Measurements from ENCODE around the gene CRIM1. TPM values are rescaled to one million over a fixed set of nuclear protein-coding genes. Genes with fewer than 3 reads are reported as not detected.

The CRIM1 gene
- total RNA-seq, 1 donor from 2014 or later, result 246 TPM

DNA sequence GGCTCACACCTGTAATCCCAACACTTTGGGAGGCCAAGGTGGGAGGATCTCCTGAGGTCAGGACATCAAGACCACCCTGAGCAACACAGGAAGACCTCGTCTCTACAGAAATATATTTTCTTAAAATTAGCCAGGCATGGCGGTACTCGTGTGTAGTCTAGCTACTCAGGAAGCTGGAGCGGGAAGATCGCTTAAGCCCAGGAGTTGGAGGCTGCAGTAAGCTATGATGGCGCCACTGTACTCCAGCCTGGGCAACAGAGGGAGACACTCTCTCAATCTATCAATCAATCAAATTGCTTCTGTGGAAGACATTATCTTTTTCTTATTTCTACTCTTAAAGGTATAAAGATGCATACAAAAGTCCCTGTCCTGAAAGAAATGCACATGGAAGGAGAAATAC is 231.1 kb downstream of the CRIM1 start:
- Mint-ChIP-seq H3K9me3 (ENCODE audit: unreplicated experiment) (no peaks in the 10 kb centered on the region), H3K4me1 (ENCODE audit: unreplicated experiment) (no peaks in the 10 kb centered on the region), H3K27ac (ENCODE audit: unreplicated experiment) (no peak overlapping the region), H3K36me3 (ENCODE audit: low read depth, unreplicated experiment) (peaks cover 19% of the 10 kb centered on the region), H3K4me3 (ENCODE audit: unreplicated experiment) (no peak overlapping the region), H3K27me3 (ENCODE audit: unreplicated experiment) (peaks cover 2% of the 10 kb centered on the region)
- TF ChIP-seq, protein P1, sequence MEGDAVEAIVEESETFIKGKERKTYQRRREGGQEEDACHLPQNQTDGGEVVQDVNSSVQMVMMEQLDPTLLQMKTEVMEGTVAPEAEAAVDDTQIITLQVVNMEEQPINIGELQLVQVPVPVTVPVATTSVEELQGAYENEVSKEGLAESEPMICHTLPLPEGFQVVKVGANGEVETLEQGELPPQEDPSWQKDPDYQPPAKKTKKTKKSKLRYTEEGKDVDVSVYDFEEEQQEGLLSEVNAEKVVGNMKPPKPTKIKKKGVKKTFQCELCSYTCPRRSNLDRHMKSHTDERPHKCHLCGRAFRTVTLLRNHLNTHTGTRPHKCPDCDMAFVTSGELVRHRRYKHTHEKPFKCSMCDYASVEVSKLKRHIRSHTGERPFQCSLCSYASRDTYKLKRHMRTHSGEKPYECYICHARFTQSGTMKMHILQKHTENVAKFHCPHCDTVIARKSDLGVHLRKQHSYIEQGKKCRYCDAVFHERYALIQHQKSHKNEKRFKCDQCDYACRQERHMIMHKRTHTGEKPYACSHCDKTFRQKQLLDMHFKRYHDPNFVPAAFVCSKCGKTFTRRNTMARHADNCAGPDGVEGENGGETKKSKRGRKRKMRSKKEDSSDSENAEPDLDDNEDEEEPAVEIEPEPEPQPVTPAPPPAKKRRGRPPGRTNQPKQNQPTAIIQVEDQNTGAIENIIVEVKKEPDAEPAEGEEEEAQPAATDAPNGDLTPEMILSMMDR (IDR thresholded peaks at IDR 0.05; ENCODE audit: unreplicated experiment), result no peak
- no peak for DNase-seq (ENCODE audit: low spot score)

DNA sequence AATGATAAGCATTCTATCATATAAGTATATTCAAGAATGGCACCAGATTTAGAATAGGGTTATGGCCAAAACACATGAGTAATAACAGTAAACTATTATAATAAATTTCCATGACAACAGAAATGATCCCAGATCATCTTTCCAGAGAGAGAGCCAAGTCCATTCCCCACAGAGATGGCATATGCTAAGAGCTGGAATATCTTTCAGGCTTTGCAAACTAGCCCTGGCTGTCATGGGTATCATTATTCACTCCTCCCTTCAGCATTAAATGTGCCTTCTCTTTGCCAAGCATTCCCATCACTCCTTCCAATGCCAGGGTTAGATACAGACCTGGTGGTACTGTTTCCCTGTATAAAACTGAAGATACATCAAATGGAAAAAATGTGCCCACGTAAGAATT is 231.5 kb downstream of the CRIM1 start:
- Mint-ChIP-seq H3K36me3 (ENCODE audit: low read depth, unreplicated experiment) (peaks cover 19% of the 10 kb centered on the region), H3K27me3 (ENCODE audit: unreplicated experiment) (peaks cover 2% of the 10 kb centered on the region), H3K27ac (ENCODE audit: unreplicated experiment) (no peak overlapping the region), H3K4me1 (ENCODE audit: unreplicated experiment) (no peaks in the 10 kb centered on the region), H3K4me3 (ENCODE audit: unreplicated experiment) (no peak overlapping the region), H3K9me3 (ENCODE audit: unreplicated experiment) (no peaks in the 10 kb centered on the region)
- DNase-seq (ENCODE audit: low spot score), result no peak
- TF ChIP-seq, protein P1 (IDR thresholded peaks at IDR 0.05; ENCODE audit: unreplicated experiment), result no peak

DNA sequence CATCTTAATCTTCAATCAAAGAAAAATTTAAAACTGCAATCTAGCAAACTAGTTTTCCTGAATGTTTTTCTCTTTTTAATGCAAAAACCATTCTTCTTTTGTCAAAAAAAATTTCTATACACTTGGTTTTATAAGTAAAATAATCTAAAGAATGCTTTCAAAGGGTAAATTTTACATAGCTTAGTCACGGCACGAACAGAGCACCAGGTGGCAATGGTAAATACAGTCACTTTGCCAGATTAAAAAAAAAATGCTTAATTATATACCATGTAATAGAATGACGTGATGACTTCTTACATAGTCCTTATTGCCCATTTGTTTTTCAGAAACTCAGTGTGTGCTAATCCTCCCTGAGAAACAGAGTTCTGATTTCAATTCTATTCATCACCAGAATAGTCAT is 232.0 kb downstream of the CRIM1 start:
- H3K27ac Mint-ChIP-seq (ENCODE audit: unreplicated experiment), result no peak overlapping the region
- no peak for DNase-seq (ENCODE audit: low spot score)
- peaks cover 19% of the 10 kb centered on the region for H3K36me3 Mint-ChIP-seq (ENCODE audit: low read depth, unreplicated experiment)
- H3K4me3 Mint-ChIP-seq (ENCODE audit: unreplicated experiment), result no peak overlapping the region
- H3K27me3 Mint-ChIP-seq (ENCODE audit: unreplicated experiment), result peaks cover 2% of the 10 kb centered on the region
- TF ChIP-seq, protein P1 (IDR thresholded peaks at IDR 0.05; ENCODE audit: unreplicated experiment), result no peak
- H3K9me3 Mint-ChIP-seq (ENCODE audit: unreplicated experiment), result no peaks in the 10 kb centered on the region
- H3K4me1 Mint-ChIP-seq (ENCODE audit: unreplicated experiment), result no peaks in the 10 kb centered on the region

DNA sequence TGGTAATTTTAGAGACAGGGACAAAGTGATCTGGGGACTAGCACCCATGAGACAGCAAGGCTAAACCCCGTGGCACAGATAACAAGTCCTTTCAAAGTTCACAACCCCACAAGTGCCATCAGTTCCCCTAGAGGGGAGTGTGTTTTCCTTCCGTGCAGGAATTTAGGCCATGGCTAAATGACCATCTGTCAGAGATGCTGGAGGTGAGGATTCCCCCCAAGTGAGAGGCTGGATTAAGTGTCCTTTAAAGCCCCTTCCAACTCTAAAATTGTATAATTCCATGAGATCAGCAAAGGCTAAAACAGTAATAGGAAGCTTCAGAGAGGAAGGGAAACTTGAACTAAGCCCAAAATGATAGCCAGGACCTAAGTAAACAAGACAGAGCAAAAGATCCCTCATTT is 233.7 kb downstream of the CRIM1 start:
- Mint-ChIP-seq H3K27me3 (ENCODE audit: unreplicated experiment) (peaks cover 2% of the 10 kb centered on the region), H3K9me3 (ENCODE audit: unreplicated experiment) (no peaks in the 10 kb centered on the region), H3K27ac (ENCODE audit: unreplicated experiment) (no peak overlapping the region), H3K4me3 (ENCODE audit: unreplicated experiment) (no peak overlapping the region), H3K4me1 (ENCODE audit: unreplicated experiment) (peaks cover 4% of the 10 kb centered on the region), H3K36me3 (ENCODE audit: low read depth, unreplicated experiment) (peaks cover 15% of the 10 kb centered on the region)
- TF ChIP-seq, protein P1 (IDR thresholded peaks at IDR 0.05; ENCODE audit: unreplicated experiment), result no peak
- DNase-seq (ENCODE audit: low spot score), result no peak

DNA sequence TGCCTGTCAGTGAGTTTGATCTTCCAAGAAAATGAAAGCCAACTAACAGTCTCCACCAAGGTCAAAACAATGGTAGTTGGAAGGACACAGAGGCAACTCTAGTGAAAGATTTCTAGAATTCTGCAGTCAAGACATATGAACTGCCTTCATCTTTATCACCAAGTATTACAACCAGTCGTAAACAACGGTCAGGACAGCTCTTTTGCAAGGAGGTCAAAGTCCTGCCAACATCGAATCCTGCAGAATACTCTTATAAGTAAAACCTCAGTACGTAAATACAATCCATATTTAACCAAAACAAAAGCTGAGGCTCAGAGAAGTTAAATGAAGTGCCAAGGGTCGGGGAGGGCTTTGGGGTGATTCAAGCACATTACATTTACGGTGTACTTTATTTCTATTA is 239.3 kb downstream of the CRIM1 start:
- H3K9me3 Mint-ChIP-seq (ENCODE audit: unreplicated experiment), result no peaks in the 10 kb centered on the region
- no peak for DNase-seq (ENCODE audit: low spot score)
- H3K27ac Mint-ChIP-seq (ENCODE audit: unreplicated experiment), result no peak overlapping the region
- H3K36me3 Mint-ChIP-seq (ENCODE audit: low read depth, unreplicated experiment), result peaks cover 8% of the 10 kb centered on the region
- TF ChIP-seq, protein P1 (IDR thresholded peaks at IDR 0.05; ENCODE audit: unreplicated experiment), result no peak
- peaks cover 28% of the 10 kb centered on the region for H3K4me1 Mint-ChIP-seq (ENCODE audit: unreplicated experiment)
- H3K4me3 Mint-ChIP-seq (ENCODE audit: unreplicated experiment), result no peak overlapping the region
- H3K27me3 Mint-ChIP-seq (ENCODE audit: unreplicated experiment), result peaks cover 8% of the 10 kb centered on the region
